Measurements from ENCODE around the gene GSTM5. TPM values are rescaled to one million over a fixed set of nuclear protein-coding genes. Genes with fewer than 3 reads are reported as not detected.
"Not testable (repeated sequence)": the region's sequence is repeated elsewhere in the genome, so short reads cannot be mapped to it uniquely, and the experiment has no call there.

GSTM5 gene
- 2.8 TPM for total RNA-seq
- long read RNA-seq, partial matches to known transcripts = 0 of 1 reads
- long read RNA-seq, other reads (novel, unspliced or antisense) = 0 of 1 reads

- DNase-seq (ENCODE audit: missing footprints) (peak; percentile 62), ATAC-seq (peak; percentile 69)
- intact Hi-C loops (cut with DNase I) = not testable (repeated sequence)
Measured at GRCh38 chr1:109711593-109712320, at the start of gene GSTM5. Gene GSTM5 (plus strand): TSS chr1:109712251. CDS start chr1:109712313, 62 bp downstream.

DNA sequence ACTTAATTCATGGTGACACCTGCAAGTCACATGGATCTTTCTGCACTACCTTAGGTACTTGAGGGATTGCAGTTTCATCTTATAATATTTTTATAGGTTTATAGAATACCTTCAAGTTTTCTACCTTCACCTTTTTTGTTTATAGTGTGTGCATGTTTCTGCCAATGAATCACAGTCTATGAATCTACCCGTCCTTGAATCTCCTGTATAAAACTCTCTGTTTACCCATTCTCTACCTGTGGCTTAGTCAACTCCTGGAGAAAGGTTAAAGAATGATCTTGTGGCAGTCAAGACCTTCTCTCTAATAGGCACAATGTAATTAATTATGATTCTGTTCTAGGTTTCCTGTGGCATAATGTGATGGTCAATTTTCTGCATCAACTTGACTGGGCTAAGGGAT lies 47.4 kb upstream of the GSTM5 start:
- no peak for DNase-seq (ENCODE audit: missing footprints)
- no peak for ATAC-seq
- intact Hi-C loops (cut with DNase I) = loop anchor here (5.0 kb wide), 2 partner anchors 53 to 103 kb away; no protein-coding TSS in a partner anchor

GRCh38 chr1:109667452-109668122 lies 44.5 kb upstream of the GSTM5 start, which contains the start of gene GSTM2:
Gene GSTM2 (plus strand): TSS chr1:109668057. CDS start chr1:109668116, 59 bp downstream.
- peak; percentile 100 for ATAC-seq
- peak; percentile 97 for DNase-seq (ENCODE audit: missing footprints)
- intact Hi-C loops (cut with DNase I) = loop anchor here (5.0 kb wide), 2 partner anchors 50 to 100 kb away; no protein-coding TSS in a partner anchor

- intact Hi-C loops (cut with DNase I) = loop anchor here (5.0 kb wide), 2 partner anchors 49 to 99 kb away; no protein-coding TSS in a partner anchor
- DNase-seq (ENCODE audit: missing footprints) = no peak
- peak; percentile 12 for ATAC-seq
Measured at GRCh38 chr1:109668123-109668775, 43.8 kb upstream of the GSTM5 start.

- intact Hi-C loops (cut with DNase I) = loop anchor here (5.0 kb wide), 2 partner anchors 48 to 98 kb away; no protein-coding TSS in a partner anchor
- no peak for ATAC-seq
Measured at GRCh38 chr1:109669246-109669948, 42.7 kb upstream of the GSTM5 start.

GRCh38 chr1:109669949-109670302 lies 42.1 kb upstream of the GSTM5 start:
- not testable (repeated sequence) for DNase-seq (ENCODE audit: missing footprints); ATAC-seq
- intact Hi-C loops (cut with DNase I) = loop anchor here (5.0 kb wide), 2 partner anchors 47 to 97 kb away; no protein-coding TSS in a partner anchor

More at GRCh38 chr1:109669246-109669948, 42.7 kb upstream of the GSTM5 start:
- no peak for DNase-seq (ENCODE audit: missing footprints)

GRCh38 chr1:109671067-109671466 lies 41.0 kb upstream of the GSTM5 start:
- ATAC-seq = no peak
- intact Hi-C loops (cut with DNase I) = no loop called here
- DNase-seq (ENCODE audit: missing footprints) = no peak

GRCh38 chr1:109673861-109674260 lies 38.2 kb upstream of the GSTM5 start:
- ATAC-seq; intact Hi-C loops (cut with DNase I); DNase-seq (ENCODE audit: missing footprints): not testable (repeated sequence)

DNA sequence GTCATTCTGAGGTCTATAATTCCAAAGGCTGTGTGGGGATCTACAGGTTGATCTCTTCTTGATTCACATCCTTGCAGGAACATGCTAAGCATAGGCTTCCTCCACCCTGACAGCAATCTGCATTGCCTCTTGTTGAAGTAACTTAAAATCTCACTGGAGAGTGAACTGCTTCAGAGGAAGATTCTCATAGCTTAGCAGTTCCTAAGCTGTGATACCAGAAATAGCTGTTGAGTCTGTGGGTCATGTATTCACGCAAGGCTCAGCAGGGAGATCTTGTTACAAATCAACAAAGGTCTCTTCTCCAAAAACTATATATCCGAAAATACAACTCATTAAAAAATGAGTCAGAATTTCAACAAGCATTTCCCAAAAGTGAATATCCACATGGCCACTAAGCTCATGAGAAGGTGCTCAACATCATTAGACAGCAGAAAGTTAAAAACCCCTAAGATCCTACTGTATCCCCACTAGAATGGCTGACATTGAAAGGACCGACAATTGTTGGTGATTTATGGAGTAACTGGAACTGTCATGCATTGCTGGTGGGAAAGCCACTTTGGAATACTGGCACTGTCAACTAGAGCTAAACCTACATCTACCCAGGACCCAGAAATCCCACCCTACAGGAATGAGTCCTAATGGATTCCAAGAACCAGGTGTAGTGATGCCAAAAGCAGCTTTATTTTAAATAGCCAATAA lies 35.2 kb upstream of the GSTM5 start:
- intact Hi-C loops (cut with DNase I); DNase-seq (ENCODE audit: missing footprints); ATAC-seq: not testable (repeated sequence)

DNA sequence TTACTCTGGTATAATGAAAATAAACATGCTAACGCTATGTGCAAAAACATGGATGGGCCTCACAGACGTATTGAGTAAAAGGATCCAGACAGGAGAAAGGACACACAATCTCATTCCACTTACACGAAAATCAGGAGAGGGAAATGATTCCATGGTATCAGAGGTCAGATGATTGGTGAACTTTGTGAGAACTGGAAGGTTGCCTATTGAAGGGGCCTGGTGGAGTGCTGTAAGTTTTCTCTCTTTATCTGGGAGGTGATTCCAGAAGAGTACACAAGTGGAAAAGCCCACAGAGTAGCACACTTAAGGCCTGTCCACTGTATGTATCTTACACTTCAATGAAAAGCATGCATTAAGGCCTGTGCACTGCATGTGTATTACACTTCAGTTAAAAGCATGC lies 34.6 kb upstream of the GSTM5 start:
- ATAC-seq (no peak), DNase-seq (ENCODE audit: missing footprints) (no peak)
- intact Hi-C loops (cut with DNase I) = no loop called here

DNA sequence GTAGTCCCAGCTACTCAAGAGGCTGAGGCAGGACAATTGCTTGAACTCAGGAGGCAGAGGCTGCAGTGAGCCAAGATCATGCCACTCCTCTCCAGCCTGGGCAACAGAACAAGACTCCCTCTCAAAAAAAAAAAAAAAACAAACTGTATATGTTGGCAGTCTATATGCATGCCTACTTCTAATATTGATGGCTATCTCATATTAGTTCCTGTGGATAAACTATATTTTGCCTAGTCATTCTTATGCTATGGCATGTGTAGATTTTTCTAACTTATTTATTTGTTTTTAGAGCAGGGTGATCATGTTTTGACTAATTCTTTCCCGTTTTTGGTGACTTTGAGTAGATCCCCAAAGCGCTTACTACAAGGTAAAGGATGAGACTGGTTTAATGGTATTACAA lies 33.4 kb upstream of the GSTM5 start:
- DNase-seq (ENCODE audit: missing footprints); ATAC-seq; intact Hi-C loops (cut with DNase I): not testable (repeated sequence)

- ATAC-seq; intact Hi-C loops (cut with DNase I); DNase-seq (ENCODE audit: missing footprints): not testable (repeated sequence)
Measured at GRCh38 chr1:109684777-109685176, 27.3 kb upstream of the GSTM5 start.

- ATAC-seq; intact Hi-C loops (cut with DNase I); DNase-seq (ENCODE audit: missing footprints): not testable (repeated sequence)
Measured at GRCh38 chr1:109685399-109685798, 26.7 kb upstream of the GSTM5 start.

- intact Hi-C loops (cut with DNase I); DNase-seq (ENCODE audit: missing footprints); ATAC-seq: not testable (repeated sequence)
Measured at GRCh38 chr1:109685890-109686289, 26.2 kb upstream of the GSTM5 start.

DNA sequence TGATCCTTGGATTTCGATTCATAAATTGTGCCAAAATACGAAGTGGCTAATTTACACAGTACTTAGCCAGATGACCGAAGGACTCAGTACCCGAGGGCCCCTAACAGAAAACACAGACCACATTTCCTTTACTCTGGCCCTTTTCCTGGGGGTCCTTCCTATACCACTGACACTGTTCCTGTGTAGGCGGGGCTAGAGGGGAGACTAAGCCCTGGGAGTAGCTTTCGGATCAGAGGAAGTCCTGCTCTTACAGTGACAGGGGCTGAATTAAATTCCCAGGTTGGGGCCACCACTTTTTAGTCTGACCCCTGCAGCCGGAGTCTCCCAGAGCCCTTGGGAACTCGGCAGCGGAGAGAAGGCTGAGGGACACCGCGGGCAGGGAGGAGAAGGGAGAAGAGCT lies 24.9 kb upstream of the GSTM5 start:
- ATAC-seq; intact Hi-C loops (cut with DNase I); DNase-seq (ENCODE audit: missing footprints): not testable (repeated sequence)

DNA sequence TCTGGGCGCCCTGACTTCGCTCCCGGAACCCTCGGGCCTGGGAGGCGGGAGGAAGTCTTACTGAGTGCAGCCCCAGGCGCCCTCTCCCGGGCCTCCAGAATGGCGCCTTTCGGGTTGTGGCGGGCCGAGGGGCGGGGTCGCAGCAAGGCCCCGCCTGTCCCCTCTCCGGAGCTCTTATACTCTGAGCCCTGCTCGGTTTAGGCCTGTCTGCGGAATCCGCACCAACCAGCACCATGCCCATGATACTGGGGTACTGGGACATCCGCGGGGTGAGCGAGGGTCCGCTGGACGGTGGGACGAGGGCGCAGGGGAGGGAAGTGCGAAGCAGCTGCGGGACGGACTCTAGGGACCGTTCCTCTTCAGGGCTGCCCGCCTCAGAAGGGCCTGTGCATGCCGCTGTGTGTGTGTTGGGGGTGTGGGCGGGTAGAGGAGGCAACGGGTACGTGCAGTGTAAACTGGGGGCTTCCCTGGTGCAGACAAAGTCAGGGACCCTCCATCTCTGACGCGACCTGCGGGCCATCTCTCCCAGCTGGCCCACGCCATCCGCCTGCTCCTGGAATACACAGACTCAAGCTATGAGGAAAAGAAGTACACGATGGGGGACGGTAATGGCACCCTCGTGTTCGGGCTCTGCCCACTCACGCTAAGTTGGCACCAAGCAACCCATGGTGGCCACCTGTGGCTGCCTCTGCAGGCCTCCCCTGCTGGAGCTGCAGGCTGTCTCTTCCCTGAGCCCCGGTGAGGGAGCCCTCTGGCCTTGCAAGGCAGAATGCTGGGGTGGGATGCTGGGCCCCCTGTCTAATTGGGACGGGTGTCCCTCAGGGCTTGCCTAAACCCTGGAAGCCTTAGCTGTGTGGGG lies 24.2 kb upstream of the GSTM5 start, which contains the start of gene GSTM1:
Gene GSTM1, plus strand, starts transcription at position 177 of the 859 bp plus-strand sequence. Its CDS starts 57 bp downstream, at position 234.
- intact Hi-C loops (cut with DNase I) = no loop called here
- no peak for ATAC-seq
- DNase-seq (ENCODE audit: missing footprints) = no peak

Measured in Right ventricle myocardium inferior (tissue), 1 donor.